ENCODE data around the gene TTLL5. TPM values are rescaled to one million over a fixed set of nuclear protein-coding genes. Genes with fewer than 3 reads are reported as not detected.

The TTLL5 gene
- total RNA-seq, 1 donor from 2014 or later: 43.1 TPM

DNA sequence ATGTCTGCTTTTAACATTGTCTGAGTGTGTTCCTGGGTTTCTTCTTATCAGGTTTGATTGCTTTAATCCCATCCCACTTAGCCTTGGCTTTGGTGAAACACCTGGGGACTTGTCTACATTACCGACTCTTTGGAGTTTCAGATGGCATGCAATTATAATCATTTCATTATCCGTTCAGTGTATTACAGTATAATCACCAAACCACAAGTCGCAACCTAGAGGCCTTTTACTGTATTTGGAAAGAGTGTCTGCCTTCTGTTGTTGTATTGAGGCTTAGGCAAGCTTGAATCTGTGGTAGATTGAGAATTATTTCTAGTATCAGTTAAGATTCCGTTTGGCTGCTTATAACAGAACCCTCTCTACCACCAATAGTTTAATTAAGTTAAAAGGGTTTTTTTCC is 216.8 kb downstream of the TTLL5 start:
- no peak overlapping the region for H3K27ac Mint-ChIP-seq (ENCODE audit: unreplicated experiment)
- H3K9me3 Mint-ChIP-seq (ENCODE audit: unreplicated experiment): peaks cover 2% of the 10 kb centered on the region
- no peaks in the 10 kb centered on the region for H3K36me3 Mint-ChIP-seq (ENCODE audit: unreplicated experiment)
- no peak for DNase-seq
- no peak for TF ChIP-seq CTCF (IDR thresholded peaks at IDR 0.05; ENCODE audit: partially characterized antibody, unreplicated experiment)
- no peak overlapping the region for H3K4me3 Mint-ChIP-seq (ENCODE audit: unreplicated experiment)
- no peaks in the 10 kb centered on the region for H3K27me3 Mint-ChIP-seq (ENCODE audit: unreplicated experiment)
- peaks cover 6% of the 10 kb centered on the region for H3K4me1 Mint-ChIP-seq (ENCODE audit: low read depth, unreplicated experiment)

GRCh38 chr14:75879031-75879430 is 218.0 kb downstream of the TTLL5 start:
- Mint-ChIP-seq H3K9me3 (ENCODE audit: unreplicated experiment) (no peaks in the 10 kb centered on the region), H3K27ac (ENCODE audit: unreplicated experiment) (no peak overlapping the region), H3K4me3 (ENCODE audit: unreplicated experiment) (no peak overlapping the region), H3K4me1 (ENCODE audit: low read depth, unreplicated experiment) (peaks cover 14% of the 10 kb centered on the region), H3K27me3 (ENCODE audit: unreplicated experiment) (no peaks in the 10 kb centered on the region), H3K36me3 (ENCODE audit: unreplicated experiment) (no peaks in the 10 kb centered on the region)
- no peak for TF ChIP-seq CTCF (IDR thresholded peaks at IDR 0.05; ENCODE audit: partially characterized antibody, unreplicated experiment)
- no peak for DNase-seq

GRCh38 chr14:75880512-75880911 is 219.5 kb downstream of the TTLL5 start:
- no peak for TF ChIP-seq CTCF (IDR thresholded peaks at IDR 0.05; ENCODE audit: partially characterized antibody, unreplicated experiment)
- DNase-seq: no peak
- Mint-ChIP-seq H3K4me3 (ENCODE audit: unreplicated experiment) (no peak overlapping the region), H3K27me3 (ENCODE audit: unreplicated experiment) (no peaks in the 10 kb centered on the region), H3K36me3 (ENCODE audit: unreplicated experiment) (no peaks in the 10 kb centered on the region), H3K27ac (ENCODE audit: unreplicated experiment) (no peak overlapping the region), H3K9me3 (ENCODE audit: unreplicated experiment) (no peaks in the 10 kb centered on the region), H3K4me1 (ENCODE audit: low read depth, unreplicated experiment) (peaks cover 14% of the 10 kb centered on the region)

DNA sequence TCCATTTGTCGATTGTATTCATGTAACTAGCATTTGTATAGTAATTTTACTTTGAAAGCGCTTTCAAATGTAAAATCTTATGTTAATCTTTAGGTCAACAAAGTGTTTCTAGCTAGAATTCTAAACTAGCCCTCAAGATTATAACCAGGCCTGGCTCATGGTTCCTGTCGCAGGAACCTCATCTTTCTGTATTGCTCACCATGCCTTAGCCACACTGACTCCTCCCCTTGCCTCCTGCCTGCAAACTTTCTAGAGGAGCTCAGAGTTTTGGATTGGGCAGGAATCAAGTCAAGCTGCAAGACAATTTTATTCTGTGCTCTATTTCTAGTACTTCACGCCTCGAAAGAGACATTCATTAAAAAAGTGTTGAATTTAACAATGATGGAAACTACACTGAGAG is 220.9 kb downstream of the TTLL5 start:
- Mint-ChIP-seq H3K27ac (ENCODE audit: unreplicated experiment) (no peak overlapping the region), H3K36me3 (ENCODE audit: unreplicated experiment) (no peaks in the 10 kb centered on the region), H3K4me1 (ENCODE audit: low read depth, unreplicated experiment) (peaks cover 14% of the 10 kb centered on the region), H3K9me3 (ENCODE audit: unreplicated experiment) (no peaks in the 10 kb centered on the region), H3K27me3 (ENCODE audit: unreplicated experiment) (no peaks in the 10 kb centered on the region), H3K4me3 (ENCODE audit: unreplicated experiment) (no peak overlapping the region)
- DNase-seq: no peak
- TF ChIP-seq CTCF (IDR thresholded peaks at IDR 0.05; ENCODE audit: partially characterized antibody, unreplicated experiment): no peak

GRCh38 chr14:75884198-75884611 is 223.2 kb downstream of the TTLL5 start:
- Mint-ChIP-seq H3K27ac (ENCODE audit: unreplicated experiment) (no peak overlapping the region), H3K4me3 (ENCODE audit: unreplicated experiment) (no peak overlapping the region), H3K9me3 (ENCODE audit: unreplicated experiment) (peaks cover 1% of the 10 kb centered on the region), H3K4me1 (ENCODE audit: low read depth, unreplicated experiment) (peaks cover 14% of the 10 kb centered on the region), H3K36me3 (ENCODE audit: unreplicated experiment) (no peaks in the 10 kb centered on the region), H3K27me3 (ENCODE audit: unreplicated experiment) (no peaks in the 10 kb centered on the region)
- peak; percentile 53 for TF ChIP-seq CTCF (IDR thresholded peaks at IDR 0.05; ENCODE audit: partially characterized antibody, unreplicated experiment)
- DNase-seq: no peak
